GM12872 (cell line): ENCODE measurements around the gene VPS8.

Experiments
- CTCF ChIP-seq: IDR thresholded peaks from 3 replicates; pipeline ENCODE4 v1.5.1; 2011; ENCODE audit warnings: low read depth, mild to moderate bottlenecking, low read length, moderate library complexity; ENCODE audit not compliant: insufficient read depth

The VPS8 gene

GRCh38 chr3:184777566-184778356 is 34.2 kb upstream of the VPS8 start:
- TF ChIP-seq CTCF, result peak; percentile 68

GRCh38 chr3:184778426-184779332 is 33.3 kb upstream of the VPS8 start:
- TF ChIP-seq CTCF, result no peak

GRCh38 chr3:184780981-184781515 is 30.9 kb upstream of the VPS8 start:
- TF ChIP-seq CTCF, result no peak

- no peak for TF ChIP-seq CTCF
These were observed 30.2 kb upstream of the VPS8 start for GRCh38 chr3:184781801-184782200.

GRCh38 chr3:184783319-184783718 is 28.6 kb upstream of the VPS8 start:
- no peak for TF ChIP-seq CTCF

GRCh38 chr3:184784731-184785500 is 27.1 kb upstream of the VPS8 start:
- no peak for TF ChIP-seq CTCF

GRCh38 chr3:184785890-184786279 is 26.1 kb upstream of the VPS8 start:
- TF ChIP-seq CTCF, result no peak
